K562 (cell line): ENCODE data around the gene VSNL1. TPM values are rescaled to one million over a fixed set of nuclear protein-coding genes. Genes with fewer than 3 reads are reported as not detected.

Experiments used
- ATAC-seq: fragments of 200-7000 bp; cut with Tn5 transposase; 3 replicates; pipeline ENCODE4 v1.9.1; 2020; ENCODE audit warnings: moderate library complexity
- BruUV-seq: library from RNA; stranded (reverse); fragments of 400-500 nt; replicated peaks from 2 replicates; lab custom pipeline; 2021; lab: Mats Ljungman, UMichigan
- CTCF ChIA-PET: fragments of 300-600 bp; formaldehyde crosslinking; extraction: SDS; loops from one replicate; lab custom pipeline; 2021; ENCODE audit warnings: low intra/inter-chr PET ratio; lab: Yijun Ruan, JAX
- POLR2A ChIA-PET: fragments of 300-600, 350-650 bp; sonication (Branson Sonifier 250); formaldehyde crosslinking; extraction: SDS; loops from one replicate; lab custom pipeline; 2021; ENCODE audit warnings: antibody characterized with exemption, inconsistent platforms; lab: Yijun Ruan, JAX
- DNase-seq, 4 experiments: peaks; one replicate each; pipeline versions ENCODE4 v3.0.0 to v3.0.0-alpha.2; 2011 to 2018; ENCODE audit warnings: low spot score in 3 of 4, mixed read lengths in 3 of 4; ENCODE audit errors: extremely low read depth in 1 of 4
- FAIRE-seq: peaks from 2 replicates; lab custom pipeline; 2011; peaks lifted over from hg19 to GRCh38; lab: Jason Lieb, UNC
- H2AFZ ChIP-seq: 2 replicates; pipeline ENCODE4 v1.6.0; 2011; ENCODE audit warnings: low read depth, low read length, control low read depth, inconsistent platforms
- H3K27ac ChIP-seq: fragments of 200-600 bp; 3 replicates; pipeline ENCODE4 v1.8.0; 2011; ENCODE audit warnings: low read depth, mild to moderate bottlenecking, control low read depth, inconsistent platforms, low read length, moderate library complexity, mixed read lengths; ENCODE audit errors: extremely low read depth
- H3K27me3 ChIP-seq, 2 experiments: fragments of 300-600 bp in 1 of 2; 2 replicates in 1 of 2; 3 replicates in 1 of 2; pipeline versions ENCODE4 v1.6.0 to v1.8.0; 2011; ENCODE audit warnings: inconsistent platforms in 2 of 2, low read length in 2 of 2, mild to moderate bottlenecking in 1 of 2, mixed read lengths in 1 of 2, moderate library complexity in 1 of 2; ENCODE audit not compliant: control insufficient read depth in 2 of 2, insufficient read depth in 2 of 2
- H3K36me3 ChIP-seq: fragments of 300-600 bp; 3 replicates; pipeline ENCODE4 v1.8.0; 2011; ENCODE audit warnings: mild to moderate bottlenecking, low read length, inconsistent platforms; ENCODE audit not compliant: control insufficient read depth, insufficient read depth
- H3K4me1 ChIP-seq, 2 experiments: fragments of 200-600 bp in 1 of 2; replicated peaks in 1 of 2; 2 replicates in 1 of 2; 3 replicates in 1 of 2; pipeline versions ENCODE4 v1.5.1 to v1.8.0; 2011; ENCODE audit warnings: inconsistent platforms in 2 of 2, low read length in 2 of 2, mild to moderate bottlenecking in 1 of 2, mixed read lengths in 1 of 2, moderate library complexity in 1 of 2; ENCODE audit not compliant: control insufficient read depth in 2 of 2, insufficient read depth in 2 of 2
- H3K4me2 ChIP-seq: 2 replicates; pipeline ENCODE4 v1.6.1; 2011; ENCODE audit warnings: low read length, control low read depth, inconsistent platforms, mixed read lengths; ENCODE audit not compliant: insufficient read depth
- H3K4me3 ChIP-seq: fragments of 200-600 bp; sonication (generic), shearing (Covaris generic); 2 replicates; pipeline ENCODE4 v1.5.1; 2016; ENCODE audit warnings: control low read depth, inconsistent platforms
- H3K79me2 ChIP-seq: fragments of 200-600 bp; 3 replicates; pipeline ENCODE4 v1.8.0; 2011; ENCODE audit warnings: low read length, inconsistent platforms; ENCODE audit not compliant: control insufficient read depth, insufficient read depth
- H3K9ac ChIP-seq, 2 experiments: 2 replicates each; pipeline versions ENCODE4 v1.6.0 to v1.6.1; 2011; ENCODE audit warnings: low read depth in 2 of 2, low read length in 2 of 2, control low read depth in 1 of 2, inconsistent platforms in 1 of 2, mild to moderate bottlenecking in 1 of 2, mixed read lengths in 1 of 2; ENCODE audit not compliant: insufficient read depth in 1 of 2
- H3K9me1 ChIP-seq: one replicate; pipeline ENCODE4 v1.6.0; 2011; ENCODE audit warnings: inconsistent platforms, mild to moderate bottlenecking, low read length, moderate library complexity; ENCODE audit not compliant: control insufficient read depth, insufficient read depth
- H3K9me3 ChIP-seq: replicated peaks from 2 replicates; pipeline ENCODE4 v1.5.1; 2011; ENCODE audit warnings: low read depth, low read length, inconsistent platforms; ENCODE audit not compliant: control insufficient read depth, insufficient read depth
- H4K20me1 ChIP-seq: replicated peaks from 2 replicates; pipeline ENCODE4 v1.6.1; 2011; ENCODE audit warnings: low read length, inconsistent platforms, mixed read lengths; ENCODE audit not compliant: control insufficient read depth, insufficient read depth
- CBX8 ChIP-seq: fragments of 200-600 bp; sonication (generic); IDR thresholded peaks from 2 replicates; pipeline ENCODE4 v1.6.1; 2012; ENCODE audit warnings: borderline replicate concordance, mixed run types, low read depth, mild to moderate bottlenecking, moderate library complexity, mixed read lengths, low read length, control low read depth, inconsistent platforms; ENCODE audit not compliant: poor library complexity, severe bottlenecking; ENCODE audit errors: extremely low read depth
- CREB1 ChIP-seq, 2 experiments: sonication (generic) in 1 of 2; formaldehyde crosslinking in 1 of 2; IDR thresholded peaks; 2 replicates each; pipeline versions ENCODE4 v1.6.1 to v1.8.0; 2012 to 2022; ENCODE audit warnings: inconsistent platforms in 1 of 2, mild to moderate bottlenecking in 1 of 2, missing genetic modification reagents in 1 of 2, moderate library complexity in 1 of 2
- RAD21 ChIP-seq, 2 experiments: fragments of 250-450 bp in 1 of 2; fragments of 450-650 bp in 1 of 2; sonication (Bioruptor Pico) in 1 of 2; formaldehyde crosslinking in 1 of 2; IDR thresholded peaks in 1 of 2; conservative IDR thresholded peaks in 1 of 2; 2 replicates each; pipeline versions ENCODE4 v1.4.0 to v1.8.0; 2020 to 2022; ENCODE audit warnings: mild to moderate bottlenecking in 2 of 2, moderate library complexity in 1 of 2
- RFX1 ChIP-seq: fragments of 450-650 bp; IDR thresholded peaks from 2 replicates; pipeline ENCODE4 v1.6.1; 2016; ENCODE audit warnings: mild to moderate bottlenecking, moderate library complexity
- RNF2 ChIP-seq: sonication (generic); IDR thresholded peaks from 2 replicates; pipeline ENCODE4 v1.6.1; 2016
- SOX6 ChIP-seq: fragments of 450-650 bp; IDR thresholded peaks from 2 replicates; pipeline ENCODE4 v1.6.1; 2014; ENCODE audit warnings: mild to moderate bottlenecking
- TCF7 ChIP-seq: sonication (generic); IDR thresholded peaks from 2 replicates; pipeline ENCODE4 v1.6.1; 2016; ENCODE audit warnings: antibody characterized with exemption, borderline replicate concordance
- ZNF3 ChIP-seq: fragments of 250-450 bp; sonication (Bioruptor Pico); IDR thresholded peaks from 2 replicates; pipeline ENCODE4 v1.5.0; 2021; ENCODE audit warnings: mild to moderate bottlenecking, moderate library complexity
- ZNF644 ChIP-seq: fragments of 200-800 bp; sonication (Bioruptor generic); IDR thresholded peaks from 2 replicates; pipeline ENCODE4 v1.6.1; 2016; ENCODE audit warnings: low read depth, missing genetic modification characterization, missing compliant biosample characterization
- WGBS: fragments of 100-300 bp; shearing (Covaris generic); methylation state at CpG from one replicate; pipeline ENCODE4 v1.1.6; 2016; ENCODE audit warnings: low coverage, mixed read lengths; ENCODE audit not compliant: insufficient coverage; ENCODE audit errors: missing lambda C conversion rate; 5-methylcytosine and 5-hydroxymethylcytosine counted together
- in situ Hi-C: fragments of 300-500 bp; cut with MboI; formaldehyde crosslinking; loops from 4 replicates; pipeline ENCODE4 v1.15.0; 2018; ENCODE audit warnings: inconsistent platforms, mixed read lengths
- intact Hi-C: fragments of 100-400 bp; cut with micrococcal nuclease; formaldehyde crosslinking; loops from 2 replicates; pipeline ENCODE4 v1.14.2; 2022
- polyA plus RNA-seq, 8 experiments: library from polyadenylated mRNA; depleted of rRNA in 4 of 8; stranded (reverse) in 5 of 8; unstranded in 3 of 8; fragments of >200 nt; fragmentation: Nextera tagmentation in 2 of 8; fragmentation: Illumina TruSeq in 1 of 8; extraction: Ambion mirVana in 2 of 8; extraction: Trizol in 1 of 8; gene quantifications; 2 replicates each; pipeline versions ENCODE4 v1.2.1 to v1.2.3, GENCODE V29; 2011 to 2014; ENCODE audit warnings: inconsistent platforms in 1 of 8, missing spikeins in 1 of 8
- total RNA-seq, 7 experiments: library from RNA; depleted of rRNA in 6 of 7; stranded (reverse); fragments of >200 nt in 6 of 7; fragmentation: Illumina TruSeq in 2 of 7; extraction: Trizol in 2 of 7; gene quantifications; 2 replicates each; pipeline versions ENCODE4 v1.2.1 to v1.2.3, GENCODE V29; 2011 to 2021; ENCODE audit warnings: low replicate concordance in 1 of 7
- TF ChIP-seq, protein P1 (sequence below): fragments of 450-650 bp; IDR thresholded peaks from 2 replicates; pipeline ENCODE4 v1.6.1; 2017; ENCODE audit warnings: antibody characterized with exemption, mild to moderate bottlenecking
- TF ChIP-seq, protein P2 (sequence below): fragments of 250-450 bp; sonication (Bioruptor Pico); IDR thresholded peaks from 2 replicates; pipeline ENCODE4 v1.8.0; 2022; ENCODE audit warnings: moderate library complexity, mild to moderate bottlenecking, inconsistent platforms
- TF ChIP-seq, protein P3 (sequence below): fragments of 450-650 bp; formaldehyde crosslinking; IDR thresholded peaks from 2 replicates; pipeline ENCODE4 v1.4.0; 2020; ENCODE audit warnings: mild to moderate bottlenecking

The VSNL1 gene
- total and polyA plus RNA-seq, 9 of the 15 experiments (the other 6 are each of a cell fraction or from before 2014, with no cell fraction given), result 0.20 TPM; not detected in 8

DNA sequence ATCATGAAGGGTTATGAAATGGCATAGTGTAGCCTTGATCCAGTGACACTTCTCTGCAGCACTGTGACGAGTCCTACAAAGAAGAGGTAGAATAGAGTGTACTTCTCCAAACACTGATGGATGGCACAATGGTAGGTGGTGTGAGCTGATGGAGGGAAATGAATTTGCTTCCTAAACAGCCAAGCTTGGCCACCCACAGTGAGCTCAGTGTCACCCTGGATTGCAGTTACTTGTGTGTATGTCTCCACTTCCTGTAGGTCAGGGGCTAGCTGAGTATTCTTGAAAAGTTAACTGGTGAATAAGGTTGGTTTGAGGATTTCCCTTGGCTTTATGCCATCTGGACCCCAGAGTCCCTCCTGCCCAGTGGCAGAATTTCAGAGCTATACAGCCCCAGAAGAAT lies 75.9 kb downstream of the VSNL1 start (continued):
- TF ChIP-seq, protein P1, sequence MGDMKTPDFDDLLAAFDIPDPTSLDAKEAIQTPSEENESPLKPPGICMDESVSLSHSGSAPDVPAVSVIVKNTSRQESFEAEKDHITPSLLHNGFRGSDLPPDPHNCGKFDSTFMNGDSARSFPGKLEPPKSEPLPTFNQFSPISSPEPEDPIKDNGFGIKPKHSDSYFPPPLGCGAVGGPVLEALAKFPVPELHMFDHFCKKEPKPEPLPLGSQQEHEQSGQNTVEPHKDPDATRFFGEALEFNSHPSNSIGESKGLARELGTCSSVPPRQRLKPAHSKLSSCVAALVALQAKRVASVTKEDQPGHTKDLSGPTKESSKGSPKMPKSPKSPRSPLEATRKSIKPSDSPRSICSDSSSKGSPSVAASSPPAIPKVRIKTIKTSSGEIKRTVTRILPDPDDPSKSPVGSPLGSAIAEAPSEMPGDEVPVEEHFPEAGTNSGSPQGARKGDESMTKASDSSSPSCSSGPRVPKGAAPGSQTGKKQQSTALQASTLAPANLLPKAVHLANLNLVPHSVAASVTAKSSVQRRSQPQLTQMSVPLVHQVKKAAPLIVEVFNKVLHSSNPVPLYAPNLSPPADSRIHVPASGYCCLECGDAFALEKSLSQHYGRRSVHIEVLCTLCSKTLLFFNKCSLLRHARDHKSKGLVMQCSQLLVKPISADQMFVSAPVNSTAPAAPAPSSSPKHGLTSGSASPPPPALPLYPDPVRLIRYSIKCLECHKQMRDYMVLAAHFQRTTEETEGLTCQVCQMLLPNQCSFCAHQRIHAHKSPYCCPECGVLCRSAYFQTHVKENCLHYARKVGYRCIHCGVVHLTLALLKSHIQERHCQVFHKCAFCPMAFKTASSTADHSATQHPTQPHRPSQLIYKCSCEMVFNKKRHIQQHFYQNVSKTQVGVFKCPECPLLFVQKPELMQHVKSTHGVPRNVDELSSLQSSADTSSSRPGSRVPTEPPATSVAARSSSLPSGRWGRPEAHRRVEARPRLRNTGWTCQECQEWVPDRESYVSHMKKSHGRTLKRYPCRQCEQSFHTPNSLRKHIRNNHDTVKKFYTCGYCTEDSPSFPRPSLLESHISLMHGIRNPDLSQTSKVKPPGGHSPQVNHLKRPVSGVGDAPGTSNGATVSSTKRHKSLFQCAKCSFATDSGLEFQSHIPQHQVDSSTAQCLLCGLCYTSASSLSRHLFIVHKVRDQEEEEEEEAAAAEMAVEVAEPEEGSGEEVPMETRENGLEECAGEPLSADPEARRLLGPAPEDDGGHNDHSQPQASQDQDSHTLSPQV, result no peak
- TF ChIP-seq TCF7, result no peak
- TF ChIP-seq ZNF644 (tag), result no peak
- no peak for TF ChIP-seq SOX6

DNA sequence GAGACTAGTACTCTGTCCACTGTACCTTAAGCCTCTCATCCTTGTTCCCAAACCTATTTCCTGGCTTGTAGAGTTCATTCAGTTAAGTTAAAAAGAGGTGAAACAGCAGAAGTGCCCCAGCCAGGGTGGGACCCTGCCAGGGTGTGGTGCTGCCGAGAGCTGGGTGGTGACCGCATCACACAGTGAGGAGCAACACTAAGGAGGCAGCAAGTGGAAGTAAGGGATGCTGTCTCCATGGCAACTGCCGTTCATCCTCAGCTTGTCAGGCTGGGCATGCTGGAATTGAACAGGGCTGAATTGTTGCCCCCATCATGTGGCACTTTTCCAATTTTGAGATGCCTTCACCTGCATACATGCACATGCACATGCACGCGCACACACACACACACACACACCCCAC lies 77.0 kb downstream of the VSNL1 start:
- Histone ChIP-seq H3K9me1 (no peaks in the 10 kb centered on the region), H3K79me2 (no peaks in the 10 kb centered on the region), H3K36me3 (no peaks in the 10 kb centered on the region), H2AFZ (no peak overlapping the region), H3K4me3 (no peak overlapping the region), H4K20me1 (no peaks in the 10 kb centered on the region), H3K9me3 (no peaks in the 10 kb centered on the region)
- in situ Hi-C loops, result no loop called here
- FAIRE-seq, result no peak
- ATAC-seq, result no peak
- WGBS, result 4% methylated on average over 3 of the region's 5 CpGs
- no peak for TF ChIP-seq RNF2
- no peak for TF ChIP-seq CBX8
- TF ChIP-seq RFX1, result peak; percentile 60
- no peak for TF ChIP-seq RAD21 (CRISPR knock-in tag; conservative IDR thresholded peaks at IDR 0.05 in 1 of 2, IDR thresholded peaks at IDR 0.05 in 1 of 2)
- no peak for TF ChIP-seq CREB1 (IDR thresholded peaks at IDR 0.05)
- TF ChIP-seq CREB1 (CRISPR knock-in tag; IDR thresholded peaks at IDR 0.05), result no peak
- TF ChIP-seq, protein P2, sequence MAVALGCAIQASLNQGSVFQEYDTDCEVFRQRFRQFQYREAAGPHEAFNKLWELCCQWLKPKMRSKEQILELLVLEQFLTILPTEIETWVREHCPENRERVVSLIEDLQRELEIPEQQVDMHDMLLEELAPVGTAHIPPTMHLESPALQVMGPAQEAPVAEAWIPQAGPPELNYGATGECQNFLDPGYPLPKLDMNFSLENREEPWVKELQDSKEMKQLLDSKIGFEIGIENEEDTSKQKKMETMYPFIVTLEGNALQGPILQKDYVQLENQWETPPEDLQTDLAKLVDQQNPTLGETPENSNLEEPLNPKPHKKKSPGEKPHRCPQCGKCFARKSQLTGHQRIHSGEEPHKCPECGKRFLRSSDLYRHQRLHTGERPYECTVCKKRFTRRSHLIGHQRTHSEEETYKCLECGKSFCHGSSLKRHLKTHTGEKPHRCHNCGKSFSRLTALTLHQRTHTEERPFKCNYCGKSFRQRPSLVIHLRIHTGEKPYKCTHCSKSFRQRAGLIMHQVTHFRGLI (CRISPR knock-in tag), result no peak
- TF ChIP-seq ZNF3 (CRISPR knock-in tag), result no peak
- TF ChIP-seq, protein P3, sequence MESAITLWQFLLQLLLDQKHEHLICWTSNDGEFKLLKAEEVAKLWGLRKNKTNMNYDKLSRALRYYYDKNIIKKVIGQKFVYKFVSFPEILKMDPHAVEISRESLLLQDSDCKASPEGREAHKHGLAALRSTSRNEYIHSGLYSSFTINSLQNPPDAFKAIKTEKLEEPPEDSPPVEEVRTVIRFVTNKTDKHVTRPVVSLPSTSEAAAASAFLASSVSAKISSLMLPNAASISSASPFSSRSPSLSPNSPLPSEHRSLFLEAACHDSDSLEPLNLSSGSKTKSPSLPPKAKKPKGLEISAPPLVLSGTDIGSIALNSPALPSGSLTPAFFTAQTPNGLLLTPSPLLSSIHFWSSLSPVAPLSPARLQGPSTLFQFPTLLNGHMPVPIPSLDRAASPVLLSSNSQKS (CRISPR knock-in tag), result no peak
- TF ChIP-seq, all 486 proteins: peak for 1
- ChIA-PET CTCF (no interaction called here), POLR2A (no interaction called here)
- Histone ChIP-seq H3K4me2 (no peak overlapping the region), H3K4me1 (no peaks in the 10 kb centered on the region), H3K27ac (no peak overlapping the region), H3K9ac (no peak overlapping the region), H3K27me3 (peaks cover 8 to 25% of the 10 kb centered on the region in 2 experiments; a peak in 4 of 5 replicates)
- BruUV-seq, result no TSS peak
- intact Hi-C loops, result no loop called here
- DNase-seq, result no peak
